Spinal cord (tissue), 10 donors: ENCODE results near the gene ERBB4. TPM values are rescaled to one million over a fixed set of nuclear protein-coding genes. Genes with fewer than 3 reads are reported as not detected.

Experiments used
- DNase-seq, 6 donors: peaks; one replicate each; pipeline versions ENCODE4 v3.0.0 to v3.0.0-alpha.2; 2013 to 2015; ENCODE audit warnings: low spot score in 6 of 6, low read depth in 4 of 6
- H3K27ac ChIP-seq: one replicate; pipeline ENCODE4 v1.5.1; 2013; ENCODE audit warnings: low read depth, low read length, control low read depth
- H3K27me3 ChIP-seq: one replicate; pipeline ENCODE4 v1.6.1; 2013; ENCODE audit warnings: low read length; ENCODE audit not compliant: control insufficient read depth, insufficient read depth
- H3K36me3 ChIP-seq: one replicate; pipeline ENCODE4 v1.6.1; 2013; ENCODE audit warnings: low read length; ENCODE audit not compliant: control insufficient read depth, insufficient read depth
- H3K4me1 ChIP-seq: one replicate; pipeline ENCODE4 v1.6.1; 2013; ENCODE audit warnings: low read length; ENCODE audit not compliant: control insufficient read depth, insufficient read depth
- H3K4me3 ChIP-seq: one replicate; pipeline ENCODE4 v1.5.1; 2013; ENCODE audit warnings: low read depth, low read length, control low read depth
- H3K9me3 ChIP-seq: one replicate; pipeline ENCODE4 v1.6.1; 2013; ENCODE audit warnings: low read length; ENCODE audit not compliant: control insufficient read depth, insufficient read depth
- WGBS: methylation state at CpG from one replicate; pipeline ENCODE4 v1.1.5; 2013; ENCODE audit warnings: missing lambda C conversion rate; ENCODE audit not compliant: insufficient coverage; 5-methylcytosine and 5-hydroxymethylcytosine counted together
- polyA plus RNA-seq, 2 donors: library from polyadenylated mRNA; unstranded; fragments of 120-200 nt; gene quantifications; one replicate each; pipeline ENCODE4 v1.2.1, GENCODE V29; 2013; ENCODE audit not compliant: insufficient read length in 2 of 2
- total RNA-seq, 2 donors: library from RNA; depleted of rRNA in 1 of 2; stranded (reverse); fragments of 120-200 nt in 1 of 2; fragments of >200 nt in 1 of 2; gene quantifications; one replicate each; pipeline versions ENCODE4 v1.2.3 to v1.2.4, GENCODE V29; 2013 to 2014
- donor health status: healthy.

Gene ERBB4
- total and polyA plus RNA-seq, 4 donors, result 14.4 to 41.7 (median 20.8) TPM

GRCh38 chr2:212387146-212387545, 151.5 kb downstream of the ERBB4 start:
- no peak for DNase-seq
- Histone ChIP-seq H3K9me3 (no peaks in the 10 kb centered on the region), H3K4me3 (no peak overlapping the region), H3K4me1 (no peaks in the 10 kb centered on the region), H3K27me3 (no peaks in the 10 kb centered on the region), H3K27ac (no peak overlapping the region), H3K36me3 (no peaks in the 10 kb centered on the region)
- WGBS, result 100% methylated on average over 1 of the region's 4 CpGs

- H3K9me3 ChIP-seq, result no peaks in the 10 kb centered on the region
- no peak overlapping the region for H3K27ac ChIP-seq
- H3K27me3 ChIP-seq, result no peaks in the 10 kb centered on the region
- DNase-seq, result no peak
- H3K36me3 ChIP-seq, result no peaks in the 10 kb centered on the region
- 100% methylated on average over 1 of the region's 2 CpGs for WGBS
- no peak overlapping the region for H3K4me3 ChIP-seq
- H3K4me1 ChIP-seq, result no peaks in the 10 kb centered on the region
These were observed 153.4 kb downstream of the ERBB4 start for GRCh38 chr2:212385241-212385640.

GRCh38 chr2:212384027-212384426, 154.6 kb downstream of the ERBB4 start:
- no peaks in the 10 kb centered on the region for H3K27me3 ChIP-seq
- no peak overlapping the region for H3K4me3 ChIP-seq
- no CpG with 5 or more reads among the region's 2 CpGs for WGBS
- H3K36me3 ChIP-seq, result no peaks in the 10 kb centered on the region
- no peaks in the 10 kb centered on the region for H3K9me3 ChIP-seq
- DNase-seq, result peak in 3 of 6 donors; percentile 23 to 48 (median 36)
- H3K27ac ChIP-seq, result peak overlapping the region; percentile 30
- H3K4me1 ChIP-seq, result no peaks in the 10 kb centered on the region

- WGBS, result no CpG with 5 or more reads among the region's 1 CpG
- Histone ChIP-seq H3K4me1 (no peaks in the 10 kb centered on the region), H3K36me3 (no peaks in the 10 kb centered on the region), H3K4me3 (no peak overlapping the region), H3K27me3 (no peaks in the 10 kb centered on the region), H3K27ac (no peak overlapping the region), H3K9me3 (no peaks in the 10 kb centered on the region)
- DNase-seq, result peak in 1 of 6 donors; percentile 3
These were observed 157.0 kb downstream of the ERBB4 start for GRCh38 chr2:212381428-212382102.

GRCh38 chr2:212379103-212379502, 159.5 kb downstream of the ERBB4 start:
- H3K9me3 ChIP-seq, result no peaks in the 10 kb centered on the region
- H3K4me1 ChIP-seq, result no peaks in the 10 kb centered on the region
- H3K4me3 ChIP-seq, result no peak overlapping the region
- H3K27me3 ChIP-seq, result no peaks in the 10 kb centered on the region
- no peak for DNase-seq
- WGBS, result no CpG with 5 or more reads among the region's 3 CpGs
- H3K27ac ChIP-seq, result no peak overlapping the region
- H3K36me3 ChIP-seq, result no peaks in the 10 kb centered on the region

- DNase-seq, result no peak
- no CpG with 5 or more reads among the region's 1 CpG for WGBS
- H3K36me3 ChIP-seq, result no peaks in the 10 kb centered on the region
- no peak overlapping the region for H3K27ac ChIP-seq
- no peaks in the 10 kb centered on the region for H3K4me1 ChIP-seq
- no peaks in the 10 kb centered on the region for H3K27me3 ChIP-seq
- H3K4me3 ChIP-seq, result no peak overlapping the region
- no peaks in the 10 kb centered on the region for H3K9me3 ChIP-seq
These were observed 171.2 kb downstream of the ERBB4 start for GRCh38 chr2:212367431-212367830.

- H3K27ac ChIP-seq, result peak overlapping the region; percentile 79
- peak overlapping the region; percentile 19 for H3K4me3 ChIP-seq
- DNase-seq, result peak in 5 of 6 donors; percentile 38 to 78 (median 44)
- no peaks in the 10 kb centered on the region for H3K36me3 ChIP-seq
- H3K9me3 ChIP-seq, result no peaks in the 10 kb centered on the region
- WGBS, result no CpG with 5 or more reads among the region's 3 CpGs
- H3K4me1 ChIP-seq, result no peaks in the 10 kb centered on the region
- H3K27me3 ChIP-seq, result no peaks in the 10 kb centered on the region
These were observed 174.3 kb downstream of the ERBB4 start for GRCh38 chr2:212364112-212364985.

GRCh38 chr2:212361174-212361756, 177.3 kb downstream of the ERBB4 start:
- Histone ChIP-seq H3K4me1 (no peaks in the 10 kb centered on the region), H3K9me3 (no peaks in the 10 kb centered on the region), H3K27ac (no peak overlapping the region), H3K27me3 (no peaks in the 10 kb centered on the region), H3K36me3 (no peaks in the 10 kb centered on the region), H3K4me3 (no peak overlapping the region)
- WGBS, result no CpG with 5 or more reads among the region's 1 CpG
- no peak for DNase-seq

- H3K27me3 ChIP-seq, result no peaks in the 10 kb centered on the region
- no peak for DNase-seq
- no peaks in the 10 kb centered on the region for H3K4me1 ChIP-seq
- H3K9me3 ChIP-seq, result no peaks in the 10 kb centered on the region
- no peak overlapping the region for H3K27ac ChIP-seq
- H3K4me3 ChIP-seq, result no peak overlapping the region
- H3K36me3 ChIP-seq, result no peaks in the 10 kb centered on the region
These were observed 178.5 kb downstream of the ERBB4 start for GRCh38 chr2:212360068-212360460.
